ENCODE measurements around the gene SLC35F4. TPM values are rescaled to one million over a fixed set of nuclear protein-coding genes. Genes with fewer than 3 reads are reported as not detected.

SLC35F4 gene
- polyA plus RNA-seq, 1 donor, result 0.09 TPM

DNA sequence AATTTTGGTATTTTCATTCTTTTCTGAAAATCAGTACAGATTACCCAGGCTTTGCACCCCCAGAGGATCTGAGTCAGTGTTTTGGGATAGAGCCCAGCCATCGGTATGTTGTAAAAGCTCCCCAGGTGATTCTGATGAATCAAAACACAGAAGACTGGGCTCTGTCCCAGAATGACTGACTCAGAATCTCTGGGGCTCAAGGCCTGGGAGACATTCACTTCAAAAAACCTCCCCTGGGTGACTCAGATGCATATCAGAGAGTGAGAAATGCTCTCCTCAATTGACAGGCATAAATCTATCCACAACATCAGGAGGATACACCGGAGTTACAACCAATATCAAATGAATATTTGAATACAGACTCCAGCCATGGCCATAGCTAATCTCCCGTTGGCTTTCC, 32.6 kb downstream of the SLC35F4 start:
- H3K27ac ChIP-seq (ENCODE audit: low read length), result no peak overlapping the region
- H3K27me3 ChIP-seq (ENCODE audit: control insufficient read depth, insufficient read depth, low read length), result no peaks in the 10 kb centered on the region
- no peak for DNase-seq
- no CpG with 5 or more reads among the region's 3 CpGs for WGBS (ENCODE audit: insufficient coverage, low lambda C conversion rate)
- H3K4me1 ChIP-seq (ENCODE audit: control insufficient read depth, insufficient read depth, low read length), result no peaks in the 10 kb centered on the region
- no peak overlapping the region for H3K4me3 ChIP-seq (ENCODE audit: low read length)
- H3K36me3 ChIP-seq (ENCODE audit: control insufficient read depth, insufficient read depth, low read length), result no peaks in the 10 kb centered on the region
- no peaks in the 10 kb centered on the region for H3K9me3 ChIP-seq (ENCODE audit: control insufficient read depth, low read depth, low read length)

DNA sequence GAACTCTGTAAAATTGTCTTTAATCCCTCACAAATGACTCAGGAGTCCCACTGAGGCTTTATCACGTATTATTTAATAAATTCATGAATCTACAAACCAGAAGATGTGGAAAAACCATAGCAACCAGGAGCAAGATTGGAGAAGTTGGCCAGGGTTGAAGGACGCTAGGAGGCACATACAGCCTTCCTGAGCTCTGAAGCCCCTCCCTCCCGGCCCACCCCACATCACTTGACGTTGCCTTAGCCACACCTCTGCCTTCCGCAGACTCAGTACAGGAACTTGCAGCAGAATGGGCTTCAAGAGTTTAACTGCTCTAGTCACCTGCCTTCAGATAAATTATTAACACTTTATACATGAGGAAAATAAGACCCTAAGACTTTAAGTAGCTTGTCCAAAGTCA, 33.9 kb downstream of the SLC35F4 start:
- H3K4me1 ChIP-seq (ENCODE audit: control insufficient read depth, insufficient read depth, low read length), result no peaks in the 10 kb centered on the region
- no peaks in the 10 kb centered on the region for H3K9me3 ChIP-seq (ENCODE audit: control insufficient read depth, low read depth, low read length)
- no peak overlapping the region for H3K4me3 ChIP-seq (ENCODE audit: low read length)
- no CpG with 5 or more reads among the region's 5 CpGs for WGBS (ENCODE audit: insufficient coverage, low lambda C conversion rate)
- no peak overlapping the region for H3K27ac ChIP-seq (ENCODE audit: low read length)
- H3K27me3 ChIP-seq (ENCODE audit: control insufficient read depth, insufficient read depth, low read length), result no peaks in the 10 kb centered on the region
- no peaks in the 10 kb centered on the region for H3K36me3 ChIP-seq (ENCODE audit: control insufficient read depth, insufficient read depth, low read length)
- no peak for DNase-seq

DNA sequence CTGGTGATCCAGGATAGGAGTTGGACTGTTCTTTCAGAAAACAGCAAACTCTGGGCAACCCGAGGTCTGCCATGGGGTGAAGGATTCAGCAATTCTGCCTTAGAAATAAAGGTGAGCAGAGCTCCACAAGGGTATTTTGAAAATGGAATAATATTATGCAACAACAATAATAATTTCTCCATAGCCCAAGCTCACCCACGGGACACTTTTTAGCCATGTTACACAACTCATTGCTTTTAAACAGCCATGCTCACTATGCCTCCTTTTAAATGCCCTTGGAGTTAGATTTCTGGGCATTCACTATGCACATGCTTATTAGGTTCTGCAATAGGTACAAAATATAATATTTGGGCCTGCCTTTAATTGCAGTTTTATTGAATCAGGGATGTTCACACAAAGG, 37.2 kb downstream of the SLC35F4 start:
- no peak for DNase-seq
- Histone ChIP-seq H3K27ac (ENCODE audit: low read length) (no peak overlapping the region), H3K9me3 (ENCODE audit: control insufficient read depth, low read depth, low read length) (no peaks in the 10 kb centered on the region), H3K27me3 (ENCODE audit: control insufficient read depth, insufficient read depth, low read length) (no peaks in the 10 kb centered on the region), H3K4me3 (ENCODE audit: low read length) (no peak overlapping the region), H3K4me1 (ENCODE audit: control insufficient read depth, insufficient read depth, low read length) (no peaks in the 10 kb centered on the region), H3K36me3 (ENCODE audit: control insufficient read depth, insufficient read depth, low read length) (no peaks in the 10 kb centered on the region)
- no CpG with 5 or more reads among the region's 2 CpGs for WGBS (ENCODE audit: insufficient coverage, low lambda C conversion rate)

GRCh38 chr14:57823015-57823660, 42.8 kb downstream of the SLC35F4 start:
- Histone ChIP-seq H3K9me3 (ENCODE audit: control insufficient read depth, low read depth, low read length) (no peaks in the 10 kb centered on the region), H3K27me3 (ENCODE audit: control insufficient read depth, insufficient read depth, low read length) (no peaks in the 10 kb centered on the region), H3K4me1 (ENCODE audit: control insufficient read depth, insufficient read depth, low read length) (no peaks in the 10 kb centered on the region), H3K27ac (ENCODE audit: low read length) (no peak overlapping the region), H3K4me3 (ENCODE audit: low read length) (no peak overlapping the region), H3K36me3 (ENCODE audit: control insufficient read depth, insufficient read depth, low read length) (no peaks in the 10 kb centered on the region)
- DNase-seq, result no peak
- no CpG with 5 or more reads among the region's 4 CpGs for WGBS (ENCODE audit: insufficient coverage, low lambda C conversion rate)

- Histone ChIP-seq H3K27ac (ENCODE audit: low read length) (no peak overlapping the region), H3K27me3 (ENCODE audit: control insufficient read depth, insufficient read depth, low read length) (no peaks in the 10 kb centered on the region), H3K4me1 (ENCODE audit: control insufficient read depth, insufficient read depth, low read length) (no peaks in the 10 kb centered on the region), H3K4me3 (ENCODE audit: low read length) (no peak overlapping the region), H3K36me3 (ENCODE audit: control insufficient read depth, insufficient read depth, low read length) (no peaks in the 10 kb centered on the region), H3K9me3 (ENCODE audit: control insufficient read depth, low read depth, low read length) (no peaks in the 10 kb centered on the region)
- no peak for DNase-seq
Measured at GRCh38 chr14:57822081-57822480, 43.8 kb downstream of the SLC35F4 start.

DNA sequence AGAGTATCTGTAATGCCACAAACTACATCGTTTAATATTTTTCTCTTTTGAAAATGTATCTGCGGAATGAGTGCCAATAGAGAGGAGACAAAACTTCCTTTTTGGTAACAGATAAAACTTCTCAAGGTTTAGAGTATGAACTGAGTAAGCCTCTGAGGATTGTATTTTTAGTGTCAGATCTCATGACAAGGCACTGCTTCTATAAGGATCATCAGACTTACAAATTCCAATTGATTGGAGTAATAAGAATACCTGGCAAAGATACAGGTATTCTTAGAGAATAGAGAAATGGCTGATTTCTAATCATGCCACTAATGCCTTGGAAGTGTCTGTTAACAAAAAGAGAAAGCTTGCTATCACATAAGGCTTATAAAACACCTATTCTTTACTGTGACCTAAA, 45.3 kb downstream of the SLC35F4 start:
- no peak overlapping the region for H3K27ac ChIP-seq (ENCODE audit: low read length)
- no peak for DNase-seq
- no peaks in the 10 kb centered on the region for H3K9me3 ChIP-seq (ENCODE audit: control insufficient read depth, low read depth, low read length)
- H3K27me3 ChIP-seq (ENCODE audit: control insufficient read depth, insufficient read depth, low read length), result no peaks in the 10 kb centered on the region
- H3K4me1 ChIP-seq (ENCODE audit: control insufficient read depth, insufficient read depth, low read length), result no peaks in the 10 kb centered on the region
- no peak overlapping the region for H3K4me3 ChIP-seq (ENCODE audit: low read length)
- 83% methylated on average over 1 of the region's 2 CpGs for WGBS (ENCODE audit: insufficient coverage, low lambda C conversion rate)
- H3K36me3 ChIP-seq (ENCODE audit: control insufficient read depth, insufficient read depth, low read length), result no peaks in the 10 kb centered on the region

- no peaks in the 10 kb centered on the region for H3K9me3 ChIP-seq (ENCODE audit: control insufficient read depth, low read depth, low read length)
- no peak for DNase-seq
- no peak overlapping the region for H3K4me3 ChIP-seq (ENCODE audit: low read length)
- H3K27me3 ChIP-seq (ENCODE audit: control insufficient read depth, insufficient read depth, low read length), result no peaks in the 10 kb centered on the region
- H3K4me1 ChIP-seq (ENCODE audit: control insufficient read depth, insufficient read depth, low read length), result no peaks in the 10 kb centered on the region
- H3K36me3 ChIP-seq (ENCODE audit: control insufficient read depth, insufficient read depth, low read length), result no peaks in the 10 kb centered on the region
- no CpG with 5 or more reads among the region's 1 CpG for WGBS (ENCODE audit: insufficient coverage, low lambda C conversion rate)
- H3K27ac ChIP-seq (ENCODE audit: low read length), result no peak overlapping the region
Measured at GRCh38 chr14:57818511-57818910, 47.4 kb downstream of the SLC35F4 start.

GRCh38 chr14:57816568-57817284, 49.2 kb downstream of the SLC35F4 start:
- WGBS (ENCODE audit: insufficient coverage, low lambda C conversion rate), result no CpG with 5 or more reads among the region's 2 CpGs
- Histone ChIP-seq H3K27me3 (ENCODE audit: control insufficient read depth, insufficient read depth, low read length) (no peaks in the 10 kb centered on the region), H3K4me3 (ENCODE audit: low read length) (no peak overlapping the region), H3K9me3 (ENCODE audit: control insufficient read depth, low read depth, low read length) (no peaks in the 10 kb centered on the region), H3K4me1 (ENCODE audit: control insufficient read depth, insufficient read depth, low read length) (no peaks in the 10 kb centered on the region), H3K36me3 (ENCODE audit: control insufficient read depth, insufficient read depth, low read length) (no peaks in the 10 kb centered on the region), H3K27ac (ENCODE audit: low read length) (no peak overlapping the region)
- DNase-seq, result no peak

DNA sequence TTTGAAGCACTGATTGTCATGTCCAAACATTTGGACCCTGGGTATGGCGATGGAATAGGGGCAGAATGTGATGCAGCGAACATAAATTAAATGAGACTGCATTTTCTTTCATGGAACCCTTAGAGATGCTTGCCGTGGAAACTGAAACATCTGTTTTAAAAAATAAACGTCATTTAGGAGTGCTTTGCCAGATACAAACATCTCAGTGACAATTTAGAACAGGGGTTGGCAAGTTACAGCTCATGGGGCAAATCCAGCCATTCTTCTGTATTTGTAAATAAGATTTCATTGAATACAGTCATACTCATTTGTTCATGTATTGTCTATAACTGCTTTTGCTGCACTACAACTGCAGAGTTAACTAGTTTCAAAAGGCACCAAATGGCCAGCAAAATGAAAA, 51.2 kb downstream of the SLC35F4 start:
- no peak overlapping the region for H3K27ac ChIP-seq (ENCODE audit: low read length)
- H3K36me3 ChIP-seq (ENCODE audit: control insufficient read depth, insufficient read depth, low read length), result no peaks in the 10 kb centered on the region
- no peaks in the 10 kb centered on the region for H3K27me3 ChIP-seq (ENCODE audit: control insufficient read depth, insufficient read depth, low read length)
- DNase-seq, result no peak
- no peak overlapping the region for H3K4me3 ChIP-seq (ENCODE audit: low read length)
- H3K4me1 ChIP-seq (ENCODE audit: control insufficient read depth, insufficient read depth, low read length), result no peaks in the 10 kb centered on the region
- H3K9me3 ChIP-seq (ENCODE audit: control insufficient read depth, low read depth, low read length), result no peaks in the 10 kb centered on the region
- no CpG with 5 or more reads among the region's 4 CpGs for WGBS (ENCODE audit: insufficient coverage, low lambda C conversion rate)

DNA sequence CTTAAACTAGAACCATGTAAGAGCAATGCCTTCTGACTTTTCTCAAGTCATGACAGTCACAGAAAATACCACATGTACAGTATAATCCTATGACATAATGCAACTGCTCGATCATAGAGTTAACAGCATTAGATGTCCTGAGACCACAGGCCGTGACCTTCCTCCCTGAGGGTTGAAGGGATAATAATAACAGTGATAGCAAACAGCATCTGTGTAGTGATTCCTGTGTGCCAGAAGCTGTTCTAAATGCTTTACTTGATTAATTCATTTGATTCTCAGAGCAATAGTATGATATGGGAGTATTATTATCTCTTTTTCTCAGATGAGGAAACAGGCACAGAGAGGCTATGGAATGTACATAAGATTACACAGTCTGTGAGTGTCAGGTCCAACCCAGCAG, 53.2 kb downstream of the SLC35F4 start:
- Histone ChIP-seq H3K4me1 (ENCODE audit: control insufficient read depth, insufficient read depth, low read length) (no peaks in the 10 kb centered on the region), H3K27me3 (ENCODE audit: control insufficient read depth, insufficient read depth, low read length) (no peaks in the 10 kb centered on the region), H3K27ac (ENCODE audit: low read length) (no peak overlapping the region), H3K4me3 (ENCODE audit: low read length) (no peak overlapping the region), H3K36me3 (ENCODE audit: control insufficient read depth, insufficient read depth, low read length) (no peaks in the 10 kb centered on the region), H3K9me3 (ENCODE audit: control insufficient read depth, low read depth, low read length) (no peaks in the 10 kb centered on the region)
- no peak for DNase-seq
- no CpG with 5 or more reads among the region's 2 CpGs for WGBS (ENCODE audit: insufficient coverage, low lambda C conversion rate)

DNA sequence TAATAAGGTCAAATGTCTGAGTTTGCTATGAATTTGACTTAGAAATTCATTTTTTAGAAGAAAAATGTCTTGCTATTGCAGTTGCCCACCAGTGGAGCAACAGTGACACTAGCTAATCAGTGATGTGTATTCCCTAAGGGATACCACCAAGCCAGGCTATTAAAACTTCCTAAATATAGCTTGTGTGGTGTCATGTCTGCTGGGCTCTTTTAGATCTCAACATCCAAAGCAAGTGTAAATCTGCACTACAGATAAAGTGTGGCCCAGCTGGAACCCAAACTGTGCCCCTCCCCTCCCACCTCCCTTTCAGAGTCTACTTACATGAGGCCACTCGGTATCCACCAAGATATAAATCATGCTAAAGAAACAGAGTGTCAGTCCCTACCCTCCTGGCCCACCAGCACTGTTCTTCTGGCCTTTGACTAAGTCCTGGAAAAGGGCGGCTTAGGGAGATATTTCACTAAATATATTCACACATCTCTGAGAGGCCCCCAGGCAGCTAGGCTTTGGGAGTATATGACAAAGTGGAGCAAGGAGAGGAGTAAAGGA, 53.8 kb downstream of the SLC35F4 start:
- H3K4me1 ChIP-seq (ENCODE audit: control insufficient read depth, insufficient read depth, low read length), result no peaks in the 10 kb centered on the region
- H3K36me3 ChIP-seq (ENCODE audit: control insufficient read depth, insufficient read depth, low read length), result no peaks in the 10 kb centered on the region
- H3K27ac ChIP-seq (ENCODE audit: low read length), result no peak overlapping the region
- no peaks in the 10 kb centered on the region for H3K9me3 ChIP-seq (ENCODE audit: control insufficient read depth, low read depth, low read length)
- H3K4me3 ChIP-seq (ENCODE audit: low read length), result no peak overlapping the region
- H3K27me3 ChIP-seq (ENCODE audit: control insufficient read depth, insufficient read depth, low read length), result no peaks in the 10 kb centered on the region
- no CpG with 5 or more reads among the region's 2 CpGs for whole genome bisulfite sequencing (ENCODE audit: insufficient coverage, low lambda C conversion rate)
- DNase-seq, result no peak
